Adrenal gland (tissue), 5 donors: ENCODE results near the gene MORN1.

ENCODE experiments used
- CTCF ChIP-seq, 6 experiments: fragments of 450-650 bp in 4 of 6; fragments of 200-600 bp in 2 of 6; sonication (generic) in 1 of 6; IDR thresholded peaks; 1 replicate in 5 of 6; 2 replicates in 1 of 6; pipeline versions ENCODE4 v1.5.1 to v1.8.0; 2016 to 2021; ENCODE audit warnings: antibody characterized with exemption in 6 of 6, mild to moderate bottlenecking in 2 of 6, moderate library complexity in 1 of 6
- POLR2A ChIP-seq, 2 donors: fragments of 450-650 bp; IDR thresholded peaks; one replicate each; pipeline ENCODE4 v1.6.1; 2017; ENCODE audit warnings: antibody characterized with exemption in 2 of 2, mild to moderate bottlenecking in 2 of 2, moderate library complexity in 1 of 2
- donor health status: DM: no; HTN: no; CAD: no.

- TF ChIP-seq CTCF (IDR thresholded peaks at IDR 0.05), result no peak
- TF ChIP-seq POLR2A (IDR thresholded peaks at IDR 0.05), result no peak
These were observed 85.0 kb downstream of the MORN1 start for GRCh38 chr1:2306151-2306978.
